HS-5 (cell line): ENCODE data around the gene GAD1.

ENCODE experiments used
- DNase-seq: peaks from one replicate; pipeline ENCODE4 v3.0.0-alpha.2; 2012; ENCODE audit warnings: low read depth

GAD1 gene

GRCh38 chr2:170816504-170817092 lies at the start of gene GAD1:
Gene GAD1 (plus strand): TSS chr2:170816887. CDS start chr2:170818592, 1,705 bp downstream.
- DNase-seq = peak; percentile 53

GRCh38 chr2:170770008-170770605 lies 46.6 kb upstream of the GAD1 start, which contains the start of gene ERICH2:
Gene ERICH2 (plus strand): TSS chr2:170770378. CDS start chr2:170770682, 304 bp downstream.
- DNase-seq = peak; percentile 33

GRCh38 chr2:170770606-170771420 lies 45.9 kb upstream of the GAD1 start:
- DNase-seq = peak; percentile 31

- DNase-seq = peak; percentile 6
Observed at GRCh38 chr2:170771421-170771937, 45.2 kb upstream of the GAD1 start.

GRCh38 chr2:170772295-170772694 lies 44.4 kb upstream of the GAD1 start:
- DNase-seq = no peak

- DNase-seq = no peak
Observed at GRCh38 chr2:170774074-170774473, 42.6 kb upstream of the GAD1 start.

- no peak for DNase-seq
Observed at GRCh38 chr2:170778900-170779299, 37.8 kb upstream of the GAD1 start.

GRCh38 chr2:170779304-170779703 lies 37.4 kb upstream of the GAD1 start:
- DNase-seq = no peak

- DNase-seq = no peak
Observed at GRCh38 chr2:170782673-170783072, 34.0 kb upstream of the GAD1 start.

GRCh38 chr2:170783549-170783948 lies 33.1 kb upstream of the GAD1 start:
- DNase-seq = no peak

GRCh38 chr2:170798996-170799395 lies 17.7 kb upstream of the GAD1 start:
- no peak for DNase-seq

GRCh38 chr2:170806548-170806947 lies 10.1 kb upstream of the GAD1 start:
- no peak for DNase-seq

- DNase-seq = peak; percentile 89
Observed at GRCh38 chr2:170812710-170813600, 3.7 kb upstream of the GAD1 start.

GRCh38 chr2:170813611-170814532 lies 2.8 kb upstream of the GAD1 start:
- DNase-seq = no peak

GRCh38 chr2:170814533-170815230 lies 2.0 kb upstream of the GAD1 start:
- DNase-seq = no peak

GRCh38 chr2:170815311-170815710 lies 1.4 kb upstream of the GAD1 start:
- no peak for DNase-seq

- DNase-seq = no peak
Observed at GRCh38 chr2:170815746-170816503, 762 bp upstream of the GAD1 start.

- DNase-seq = peak; percentile 37
Observed at GRCh38 chr2:170817093-170818035, 677 bp downstream of the GAD1 start.
